ENCODE data around the gene ABHD6.

Gene ABHD6

GRCh38 chr3:58299839-58300516 lies 62.4 kb downstream of the ABHD6 start:
- no peaks in the 10 kb centered on the region for H3K36me3 ChIP-seq (replicated peaks; ENCODE audit: insufficient read depth, low read length)
- no peaks in the 10 kb centered on the region; the same call in 1 of the 2 replicates for H3K27me3 ChIP-seq (replicated peaks; ENCODE audit: insufficient read depth, low read length)
- H3K4me3 ChIP-seq (ENCODE audit: low read length) = no peak overlapping the region
- H4K20me1 ChIP-seq (ENCODE audit: insufficient read depth, low read length) = no peaks in the 10 kb centered on the region
- H3F3A ChIP-seq (ENCODE audit: insufficient read depth, low read length) = no peaks in the 10 kb centered on the region
- H3K4me1 ChIP-seq (ENCODE audit: low read length) = no peaks in the 10 kb centered on the region
- no peaks in the 10 kb centered on the region for H3K79me2 ChIP-seq (ENCODE audit: low read length)
- TF ChIP-seq EZH2 (optimal IDR thresholded peaks at IDR 0.05; ENCODE audit: low read depth, low read length) = no peak
- no peak for TF ChIP-seq EZH2phosphoT487 (IDR thresholded peaks at IDR 0.05; ENCODE audit: low read length)
- peak; percentile 44 for TF ChIP-seq CTCF (IDR thresholded peaks at IDR 0.05; ENCODE audit: low read length)
- no peak overlapping the region for H3K9ac ChIP-seq (ENCODE audit: low read length)
- H3K9me3 ChIP-seq (replicated peaks; ENCODE audit: insufficient read depth, low read length) = no peaks in the 10 kb centered on the region
- peak; percentile 26 for DNase-seq
- H3K9me2 ChIP-seq (replicated peaks; ENCODE audit: insufficient read depth, low read length) = no peaks in the 10 kb centered on the region
- no peak overlapping the region for H2AFZ ChIP-seq (ENCODE audit: low read length)
- no peak overlapping the region for H3K4me2 ChIP-seq (ENCODE audit: low read depth, low read length)
- no peak overlapping the region for H3K27ac ChIP-seq (ENCODE audit: low read length)

- Histone ChIP-seq H3K27me3 (replicated peaks; ENCODE audit: insufficient read depth, low read length) (no peaks in the 10 kb centered on the region; the same call in 1 of the 2 replicates), H3K4me3 (ENCODE audit: low read length) (peak within 1 kb of the TSS; percentile 99), H3K4me1 (ENCODE audit: low read length) (peaks cover 4% of the 10 kb centered on the region), H3K9me3 (replicated peaks; ENCODE audit: insufficient read depth, low read length) (no peaks in the 10 kb centered on the region), H3K9me2 (replicated peaks; ENCODE audit: insufficient read depth, low read length) (no peaks in the 10 kb centered on the region), H3K4me2 (ENCODE audit: low read depth, low read length) (peak within 1 kb of the TSS; percentile 67), H3K79me2 (ENCODE audit: low read length) (peaks cover 45% of the 10 kb centered on the region), H3K36me3 (replicated peaks; ENCODE audit: insufficient read depth, low read length) (no peaks in the 10 kb centered on the region; the same call in 1 of the 2 replicates), H4K20me1 (ENCODE audit: insufficient read depth, low read length) (peaks cover 14% of the 10 kb centered on the region; the same call in 1 of the 2 replicates), H2AFZ (ENCODE audit: low read length) (peak within 1 kb of the TSS; percentile 72), H3K9ac (ENCODE audit: low read length) (peak within 1 kb of the TSS; percentile 93), H3K27ac (ENCODE audit: low read length) (peak within 1 kb of the TSS; percentile 91), H3F3A (ENCODE audit: insufficient read depth, low read length) (peaks cover 2% of the 10 kb centered on the region)
- TF ChIP-seq EZH2phosphoT487 (IDR thresholded peaks at IDR 0.05; ENCODE audit: low read length) = no peak
- TF ChIP-seq CTCF (IDR thresholded peaks at IDR 0.05; ENCODE audit: low read length) = peak; percentile 92
- DNase-seq = peak; percentile 98
Observed at GRCh38 chr3:58305882-58306711, 68.5 kb downstream of the ABHD6 start, which contains the start of the genes HTD2 and RPP14. HTD2 (plus strand) TSS chr3:58306520; CDS start chr3:58317614, 11,094 bp downstream. RPP14 (plus strand) TSS chr3:58306245; CDS start chr3:58310330, 4,085 bp downstream.

DNA sequence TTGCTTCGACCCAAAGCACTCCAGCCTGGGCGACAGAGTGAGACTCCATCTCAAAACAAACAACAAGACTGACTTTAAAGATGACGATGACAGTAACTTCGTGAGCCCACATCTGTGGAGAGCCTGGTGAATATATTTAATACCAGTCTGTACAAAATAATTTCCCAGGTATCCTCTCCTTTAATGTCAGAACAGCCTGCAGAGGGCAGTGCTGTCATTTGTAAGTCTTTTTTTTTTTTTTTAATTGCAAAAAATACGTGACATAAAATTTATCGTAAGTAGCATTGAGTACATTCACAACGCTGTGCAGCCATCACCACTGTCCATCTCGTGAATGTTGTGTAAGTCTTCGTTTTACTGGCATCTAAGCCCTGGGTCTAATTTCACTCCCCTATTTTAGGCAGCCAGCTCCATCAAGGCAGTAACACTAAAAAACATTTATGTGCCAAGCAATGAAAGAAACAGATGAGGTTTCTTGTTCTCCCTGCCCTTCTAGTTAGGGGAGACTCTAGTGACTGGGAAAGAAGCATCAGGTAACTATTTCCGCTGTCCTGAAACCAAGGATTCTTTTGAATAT lies 70.1 kb downstream of the ABHD6 start:
- peak overlapping the region; percentile 99 for H3K4me3 ChIP-seq (ENCODE audit: low read length)
- peaks cover 57% of the 10 kb centered on the region for H3K79me2 ChIP-seq (ENCODE audit: low read length)
- no peaks in the 10 kb centered on the region; the same call in 1 of the 2 replicates for H3K36me3 ChIP-seq (replicated peaks; ENCODE audit: insufficient read depth, low read length)
- no peaks in the 10 kb centered on the region for H3K9me3 ChIP-seq (replicated peaks; ENCODE audit: insufficient read depth, low read length)
- H3K9me2 ChIP-seq (replicated peaks; ENCODE audit: insufficient read depth, low read length) = no peaks in the 10 kb centered on the region
- H3K4me1 ChIP-seq (ENCODE audit: low read length) = peaks cover 4% of the 10 kb centered on the region
- peaks cover 2% of the 10 kb centered on the region for H3F3A ChIP-seq (ENCODE audit: insufficient read depth, low read length)
- peaks cover 14% of the 10 kb centered on the region; the same call in 1 of the 2 replicates for H4K20me1 ChIP-seq (ENCODE audit: insufficient read depth, low read length)
- peak; percentile 62 for DNase-seq
- peak overlapping the region; percentile 93; the same call in 1 of the 2 replicates for H3K9ac ChIP-seq (ENCODE audit: low read length)
- H3K27me3 ChIP-seq (replicated peaks; ENCODE audit: insufficient read depth, low read length) = no peaks in the 10 kb centered on the region
- peak overlapping the region; percentile 67 for H3K4me2 ChIP-seq (ENCODE audit: low read depth, low read length)
- H3K27ac ChIP-seq (ENCODE audit: low read length) = no peak overlapping the region; the same call in 1 of the 2 replicates
- H2AFZ ChIP-seq (ENCODE audit: low read length) = no peak overlapping the region
- TF ChIP-seq CTCF (IDR thresholded peaks at IDR 0.05; ENCODE audit: low read length) (peak; percentile 64), EZH2 (optimal IDR thresholded peaks at IDR 0.05; ENCODE audit: low read depth, low read length) (no peak), EZH2phosphoT487 (IDR thresholded peaks at IDR 0.05; ENCODE audit: low read length) (no peak)

All from MM.1S (cell line).